Activated CD4-positive, alpha-beta T cell treated with anti-CD3 and anti-CD28 coated beads, Interleukin-2, amount 10 ng/mL, durations not matched to agents 7 days and 5 days (primary cell): ENCODE data around the gene NOTCH3. TPM values are rescaled to one million over a fixed set of nuclear protein-coding genes. Genes with fewer than 3 reads are reported as not detected.

Source experiments
- CTCF ChIA-PET: fragments of 350-600 bp; sonication (Branson Sonifier 250); formaldehyde crosslinking; loops from one replicate; lab custom pipeline; 2021; ENCODE audit warnings: antibody characterized with exemption; lab: Charles Lee
- POLR2A ChIA-PET: fragments of 350-600 bp; sonication (Branson Sonifier 250); formaldehyde crosslinking; loops from one replicate; lab custom pipeline; 2021; ENCODE audit warnings: antibody characterized with exemption; lab: Charles Lee
- DNase-seq: peaks from one replicate; pipeline ENCODE4 v3.0.0-alpha.2; 2020
- H3K27ac Mint-ChIP-seq: one replicate; pipeline ENCODE4 v1.8.0; 2021; ENCODE audit warnings: mild to moderate bottlenecking, moderate library complexity, mixed read lengths
- H3K27me3 Mint-ChIP-seq: one replicate; pipeline ENCODE4 v1.8.0; 2021; ENCODE audit warnings: mixed read lengths
- H3K36me3 Mint-ChIP-seq: one replicate; pipeline ENCODE4 v1.8.0; 2021; ENCODE audit warnings: low read depth, mixed read lengths
- H3K4me1 Mint-ChIP-seq: one replicate; pipeline ENCODE4 v1.8.0; 2021; ENCODE audit warnings: mixed read lengths
- H3K4me3 Mint-ChIP-seq: one replicate; pipeline ENCODE4 v1.8.0; 2021; ENCODE audit warnings: mild to moderate bottlenecking, moderate library complexity, mixed read lengths
- H3K9me3 Mint-ChIP-seq: one replicate; pipeline ENCODE4 v1.8.0; 2021; ENCODE audit warnings: mixed read lengths
- total RNA-seq, 2 experiments: library from RNA; stranded (reverse); gene quantifications; one replicate each; pipeline ENCODE4 v1.2.3, GENCODE V29; 2021

The NOTCH3 gene
- total RNA-seq, 2 experiments from 2014 or later, result not detected

- Mint-ChIP-seq H3K4me3 (no peak overlapping the region), H3K36me3 (peaks cover 23% of the 10 kb centered on the region), H3K9me3 (no peaks in the 10 kb centered on the region), H3K4me1 (no peaks in the 10 kb centered on the region), H3K27me3 (no peaks in the 10 kb centered on the region), H3K27ac (peak overlapping the region; percentile 46)
- DNase-seq, result no peak
- ChIA-PET POLR2A (no interaction called here), CTCF (no interaction called here)
These were observed 42.6 kb upstream of the NOTCH3 start for GRCh38 chr19:15243236-15243957.

- Mint-ChIP-seq H3K27ac (no peak overlapping the region), H3K9me3 (no peaks in the 10 kb centered on the region), H3K4me3 (no peak overlapping the region), H3K27me3 (no peaks in the 10 kb centered on the region), H3K4me1 (no peaks in the 10 kb centered on the region), H3K36me3 (peaks cover 30% of the 10 kb centered on the region)
- DNase-seq, result no peak
- ChIA-PET CTCF (no interaction called here), POLR2A (interaction anchor here (0.6 kb wide), 1 partner anchor 43 kb away, joined by 5 read pairs; no protein-coding TSS in a partner anchor)
These were observed 40.6 kb upstream of the NOTCH3 start for GRCh38 chr19:15241259-15241910.

GRCh38 chr19:15240515-15240914 is 39.7 kb upstream of the NOTCH3 start:
- Mint-ChIP-seq H3K4me3 (no peak overlapping the region), H3K4me1 (no peaks in the 10 kb centered on the region), H3K36me3 (peaks cover 34% of the 10 kb centered on the region), H3K27ac (no peak overlapping the region), H3K27me3 (no peaks in the 10 kb centered on the region), H3K9me3 (no peaks in the 10 kb centered on the region)
- CTCF ChIA-PET, result no interaction called here
- POLR2A ChIA-PET, result no interaction called here
- DNase-seq, result no peak

GRCh38 chr19:15239337-15239949 is 38.6 kb upstream of the NOTCH3 start:
- ChIA-PET CTCF (interaction anchor here (1.1 kb wide), 1 partner anchor 25 kb away, joined by 3 read pairs; no protein-coding TSS in a partner anchor), POLR2A (no interaction called here)
- DNase-seq, result no peak
- no peaks in the 10 kb centered on the region for H3K9me3 Mint-ChIP-seq
- H3K36me3 Mint-ChIP-seq, result peaks cover 38% of the 10 kb centered on the region
- H3K27me3 Mint-ChIP-seq, result peaks cover 2% of the 10 kb centered on the region
- no peak overlapping the region for H3K27ac Mint-ChIP-seq
- H3K4me1 Mint-ChIP-seq, result peaks cover 4% of the 10 kb centered on the region
- no peak overlapping the region for H3K4me3 Mint-ChIP-seq

GRCh38 chr19:15238639-15239155 is 37.9 kb upstream of the NOTCH3 start:
- Mint-ChIP-seq H3K36me3 (peaks cover 38% of the 10 kb centered on the region), H3K9me3 (no peaks in the 10 kb centered on the region), H3K4me3 (no peak overlapping the region), H3K27ac (no peak overlapping the region), H3K4me1 (peaks cover 6% of the 10 kb centered on the region), H3K27me3 (peaks cover 6% of the 10 kb centered on the region)
- no peak for DNase-seq
- ChIA-PET CTCF (no interaction called here), POLR2A (no interaction called here)

DNA sequence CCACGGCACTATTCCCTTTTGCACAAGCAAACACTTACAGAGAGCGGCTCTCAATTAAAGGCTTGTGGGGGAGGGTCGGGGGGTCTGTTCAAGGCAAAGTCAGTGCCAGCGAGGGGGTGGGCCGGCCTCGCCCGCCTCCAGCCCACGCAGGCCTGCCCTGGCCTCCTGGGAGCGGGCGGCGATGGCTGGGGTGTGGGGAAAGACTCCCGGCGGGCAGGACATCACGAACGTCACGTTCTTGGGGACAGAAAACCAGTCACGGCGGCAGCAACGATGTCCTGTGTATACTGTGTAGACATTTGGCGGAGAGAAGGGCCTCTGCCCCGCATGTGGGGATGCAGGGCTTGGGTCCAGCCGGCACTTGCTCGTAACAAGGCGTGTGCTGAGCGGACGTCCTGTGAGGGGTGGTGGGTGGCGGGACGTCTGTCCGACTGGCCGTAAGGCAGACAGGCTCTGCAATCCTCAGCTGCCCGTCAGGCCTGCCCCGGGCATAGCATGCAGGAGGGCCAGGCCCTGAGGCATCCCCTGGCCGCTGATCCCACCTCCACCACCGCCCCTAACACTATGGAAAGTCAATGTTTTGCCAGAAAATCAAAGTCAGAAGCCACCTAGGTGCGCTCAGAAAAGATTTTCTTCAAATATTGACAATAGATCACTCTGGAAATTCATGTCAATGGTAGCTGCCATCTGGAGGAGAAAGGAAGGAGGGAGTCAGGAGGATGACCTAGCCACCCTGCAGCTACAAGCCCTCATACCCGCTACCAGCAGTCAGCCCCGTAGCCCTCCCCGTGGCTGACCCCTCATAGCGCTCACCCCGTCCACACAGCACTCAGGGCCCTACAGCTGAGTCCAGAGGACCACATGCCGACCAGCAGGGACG is 37.2 kb upstream of the NOTCH3 start:
- no peak overlapping the region for H3K27ac Mint-ChIP-seq
- peaks cover 11% of the 10 kb centered on the region for H3K27me3 Mint-ChIP-seq
- DNase-seq, result no peak
- H3K9me3 Mint-ChIP-seq, result no peaks in the 10 kb centered on the region
- ChIA-PET POLR2A (no interaction called here), CTCF (no interaction called here)
- no peak overlapping the region for H3K4me3 Mint-ChIP-seq
- peaks cover 35% of the 10 kb centered on the region for H3K36me3 Mint-ChIP-seq
- peaks cover 6% of the 10 kb centered on the region for H3K4me1 Mint-ChIP-seq

DNA sequence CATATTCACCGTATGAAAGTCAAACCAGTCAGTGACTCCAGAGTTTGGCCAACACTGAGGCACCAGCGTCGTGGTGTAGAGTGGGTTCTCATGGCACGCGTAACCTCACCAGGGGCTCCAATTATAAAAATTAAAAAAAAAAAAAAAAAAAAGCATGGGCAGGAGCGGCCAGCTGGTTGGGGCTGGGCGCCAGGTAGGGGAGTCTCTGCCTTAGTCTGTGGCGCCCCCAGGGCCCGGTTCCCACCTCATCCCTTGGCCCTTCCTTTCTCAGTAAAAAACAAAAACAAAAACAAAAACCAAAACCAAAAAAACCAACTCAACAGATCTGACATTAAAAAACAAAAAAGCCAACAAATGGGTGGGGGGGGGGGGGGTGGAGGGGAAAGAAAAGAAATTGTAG is 36.1 kb upstream of the NOTCH3 start:
- H3K4me1 Mint-ChIP-seq, result peaks cover 12% of the 10 kb centered on the region
- no peak overlapping the region for H3K27ac Mint-ChIP-seq
- H3K36me3 Mint-ChIP-seq, result peaks cover 37% of the 10 kb centered on the region
- POLR2A ChIA-PET, result no interaction called here
- no peak overlapping the region for H3K4me3 Mint-ChIP-seq
- CTCF ChIA-PET, result interaction anchor here (1.0 kb wide), 1 partner anchor 8 kb away, joined by 4 read pairs; no protein-coding TSS in a partner anchor
- H3K27me3 Mint-ChIP-seq, result peaks cover 20% of the 10 kb centered on the region
- no peak for DNase-seq
- H3K9me3 Mint-ChIP-seq, result no peaks in the 10 kb centered on the region

DNA sequence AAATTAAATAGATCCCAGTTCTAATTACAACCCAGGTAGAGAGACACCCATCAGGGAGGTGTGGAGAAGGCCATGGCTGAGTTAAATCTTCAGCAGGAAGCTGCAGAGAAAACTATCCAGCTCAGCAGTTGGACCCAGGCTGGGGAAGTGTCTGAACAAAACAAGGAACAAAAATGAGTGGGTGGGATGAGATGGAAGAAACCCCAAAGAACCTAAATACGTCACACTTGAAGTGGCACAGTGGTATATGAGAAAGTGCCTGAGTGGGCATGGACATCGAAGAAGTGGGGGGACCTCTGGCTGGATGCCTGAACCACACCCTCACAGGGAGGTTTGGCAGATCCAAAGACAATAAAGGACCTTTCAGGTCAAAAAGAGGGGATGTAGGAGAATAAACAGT is 35.0 kb upstream of the NOTCH3 start:
- peaks cover 12% of the 10 kb centered on the region for H3K4me1 Mint-ChIP-seq
- ChIA-PET CTCF (interaction anchor here (1.0 kb wide), 1 partner anchor 9 kb away, joined by 4 read pairs; no protein-coding TSS in a partner anchor), POLR2A (no interaction called here)
- peak overlapping the region; percentile 74 for H3K27ac Mint-ChIP-seq
- no peak for DNase-seq
- H3K27me3 Mint-ChIP-seq, result peaks cover 30% of the 10 kb centered on the region
- H3K36me3 Mint-ChIP-seq, result peaks cover 37% of the 10 kb centered on the region
- H3K9me3 Mint-ChIP-seq, result no peaks in the 10 kb centered on the region
- H3K4me3 Mint-ChIP-seq, result no peak overlapping the region

DNA sequence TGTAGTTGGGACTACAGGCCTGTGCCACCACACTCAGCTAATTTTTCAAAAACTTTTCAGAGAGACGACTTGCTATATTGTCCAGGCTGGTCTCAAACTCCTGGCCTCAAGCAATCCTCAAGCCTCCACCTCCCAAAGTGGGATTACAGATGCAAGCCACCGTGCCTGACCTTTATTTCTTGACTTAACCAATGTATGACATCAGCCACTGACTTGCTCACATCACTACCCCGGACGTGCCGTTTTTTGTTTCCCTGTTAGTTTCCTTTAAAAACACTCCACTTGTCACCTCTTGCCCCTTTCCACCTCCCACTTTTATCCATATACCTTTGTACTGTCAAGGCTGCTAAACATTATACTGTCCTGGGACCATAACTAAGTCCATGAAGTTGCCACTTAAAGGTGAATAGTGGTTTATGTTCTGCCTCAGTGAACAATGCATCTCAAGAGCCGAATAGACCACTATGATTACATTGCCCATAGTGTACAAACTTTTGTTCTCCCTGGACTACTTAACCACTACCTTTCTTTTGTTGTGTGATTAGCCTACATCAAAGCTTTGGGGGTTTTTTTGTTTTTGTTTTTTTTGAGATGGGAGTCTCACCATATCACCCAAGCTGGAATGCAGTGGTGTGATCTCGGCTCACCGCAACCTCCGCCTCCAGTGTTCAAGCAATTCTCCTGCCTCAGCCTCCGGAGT is 33.8 kb upstream of the NOTCH3 start:
- Mint-ChIP-seq H3K9me3 (no peaks in the 10 kb centered on the region), H3K4me1 (peaks cover 12% of the 10 kb centered on the region), H3K27me3 (peaks cover 34% of the 10 kb centered on the region), H3K4me3 (no peak overlapping the region), H3K36me3 (peaks cover 33% of the 10 kb centered on the region), H3K27ac (no peak overlapping the region)
- DNase-seq, result no peak
- POLR2A ChIA-PET, result no interaction called here
- CTCF ChIA-PET, result no interaction called here

GRCh38 chr19:15231271-15231670 is 30.5 kb upstream of the NOTCH3 start:
- CTCF ChIA-PET, result interaction anchor here (1.0 kb wide), 1 partner anchor 11 kb away, joined by 3 read pairs; no protein-coding TSS in a partner anchor
- peaks cover 12% of the 10 kb centered on the region for H3K4me1 Mint-ChIP-seq
- H3K27ac Mint-ChIP-seq, result no peak overlapping the region
- no peak for DNase-seq
- H3K9me3 Mint-ChIP-seq, result no peaks in the 10 kb centered on the region
- no peak overlapping the region for H3K4me3 Mint-ChIP-seq
- POLR2A ChIA-PET, result no interaction called here
- H3K27me3 Mint-ChIP-seq, result peaks cover 34% of the 10 kb centered on the region
- H3K36me3 Mint-ChIP-seq, result peaks cover 22% of the 10 kb centered on the region

GRCh38 chr19:15227261-15227660 is 26.5 kb upstream of the NOTCH3 start:
- ChIA-PET POLR2A (no interaction called here), CTCF (interaction anchor here (0.6 to 1.5 kb wide), 3 partner anchors 22 to 203 kb away, joined by 3 to 5 read pairs (median 4); no protein-coding TSS in a partner anchor)
- Mint-ChIP-seq H3K9me3 (no peaks in the 10 kb centered on the region), H3K4me3 (no peak overlapping the region), H3K36me3 (peaks cover 2% of the 10 kb centered on the region), H3K4me1 (peaks cover 15% of the 10 kb centered on the region), H3K27ac (no peak overlapping the region), H3K27me3 (peaks cover 29% of the 10 kb centered on the region)
- DNase-seq, result no peak

- Mint-ChIP-seq H3K36me3 (no peaks in the 10 kb centered on the region), H3K27ac (no peak overlapping the region), H3K4me3 (no peak overlapping the region), H3K4me1 (peaks cover 13% of the 10 kb centered on the region), H3K27me3 (peaks cover 18% of the 10 kb centered on the region), H3K9me3 (no peaks in the 10 kb centered on the region)
- DNase-seq, result no peak
- POLR2A ChIA-PET, result no interaction called here
- CTCF ChIA-PET, result no interaction called here
These were observed 25.0 kb upstream of the NOTCH3 start for GRCh38 chr19:15225760-15226159.
